Activated naive CD4-positive, alpha-beta T cell treated with anti-CD3 and anti-CD28 coated beads, Interleukin-2, amount 50 U/mL, for 72 hours (primary cell): ENCODE results near the gene UNC80. TPM values are rescaled to one million over a fixed set of nuclear protein-coding genes. Genes with fewer than 3 reads are reported as not detected.
A peak's percentile ranks its signal among the peaks of the same experiment; 100 is the strongest.

Experiments
- ATAC-seq, 2 donors: fragments of 150-1000 bp; cut with Tn5 transposase; 2 replicates each; pipeline ENCODE4 v1.10.0; 2021; ENCODE audit warnings: mild to moderate bottlenecking in 2 of 2, moderate library complexity in 2 of 2
- DNase-seq, 2 donors: peaks; one replicate each; pipeline ENCODE4 v3.0.0; 2021 to 2022; ENCODE audit warnings: low spot score in 2 of 2
- H3K27ac Mint-ChIP-seq, 2 donors: one replicate each; pipeline ENCODE4 v1.8.0; 2022; ENCODE audit warnings: mild to moderate bottlenecking in 2 of 2, mixed read lengths in 2 of 2
- H3K36me3 Mint-ChIP-seq, 2 donors: one replicate each; pipeline ENCODE4 v1.8.0; 2022; ENCODE audit warnings: mixed read lengths in 2 of 2
- H3K9me3 Mint-ChIP-seq, 2 donors: one replicate each; pipeline ENCODE4 v1.8.0; 2022; ENCODE audit warnings: mixed read lengths in 2 of 2
- total RNA-seq, 2 donors: library from RNA; stranded (reverse); gene quantifications; one replicate each; pipeline ENCODE4 v1.2.3, GENCODE V29; 2022

Gene UNC80
- total RNA-seq, 2 donors from 2014 or later: not detected

DNA sequence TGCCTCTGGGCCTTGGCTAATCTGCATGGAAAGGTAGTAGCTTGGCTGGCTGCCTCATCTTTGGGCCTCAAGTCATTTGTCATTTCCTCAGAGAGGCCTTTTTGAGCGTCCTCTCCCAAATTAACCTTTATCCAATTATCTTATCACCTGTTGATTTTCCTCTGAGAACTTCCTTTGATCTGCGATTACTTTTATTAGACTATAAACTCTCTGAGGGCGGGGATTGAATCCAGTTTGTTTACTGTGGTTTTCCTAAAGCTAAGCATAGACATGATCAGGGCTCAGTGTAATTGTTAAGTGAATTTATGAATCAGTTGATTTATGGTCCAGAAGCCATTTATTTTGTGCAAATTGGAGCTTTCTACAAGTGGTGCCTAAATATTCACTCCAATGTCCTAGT lies 238.3 kb downstream of the UNC80 start:
- ATAC-seq (no peak), DNase-seq (no peak)
- H3K9me3 Mint-ChIP-seq: no peaks in the 10 kb centered on the region
- no peak overlapping the region for H3K27ac Mint-ChIP-seq
- peaks cover 14 to 19% of the 10 kb centered on the region in 2 donors for H3K36me3 Mint-ChIP-seq

DNA sequence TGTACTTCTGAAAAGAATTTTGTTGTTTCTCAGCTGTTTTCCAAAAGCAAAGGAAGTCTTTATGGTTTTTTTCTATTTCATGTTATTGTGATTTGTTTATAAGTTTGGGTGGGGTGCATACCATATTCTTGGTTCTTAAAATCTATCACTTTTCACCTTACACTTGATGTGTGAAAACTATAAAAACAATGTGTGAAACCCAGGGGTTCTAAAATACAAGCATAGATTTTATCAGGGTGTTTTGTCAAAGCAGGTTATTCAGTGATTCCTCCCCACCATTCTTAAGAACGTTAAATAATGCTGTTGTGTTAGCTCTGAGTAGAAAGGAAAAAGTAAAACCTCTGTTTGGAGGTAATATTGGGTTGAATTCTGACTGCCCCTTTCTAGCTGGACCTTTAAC lies 248.5 kb downstream of the UNC80 start:
- H3K36me3 Mint-ChIP-seq: peaks cover 0 to 2% of the 10 kb centered on the region in 2 donors
- no peak for DNase-seq
- no peak overlapping the region for H3K27ac Mint-ChIP-seq
- ATAC-seq: no peak
- H3K9me3 Mint-ChIP-seq: no peaks in the 10 kb centered on the region

DNA sequence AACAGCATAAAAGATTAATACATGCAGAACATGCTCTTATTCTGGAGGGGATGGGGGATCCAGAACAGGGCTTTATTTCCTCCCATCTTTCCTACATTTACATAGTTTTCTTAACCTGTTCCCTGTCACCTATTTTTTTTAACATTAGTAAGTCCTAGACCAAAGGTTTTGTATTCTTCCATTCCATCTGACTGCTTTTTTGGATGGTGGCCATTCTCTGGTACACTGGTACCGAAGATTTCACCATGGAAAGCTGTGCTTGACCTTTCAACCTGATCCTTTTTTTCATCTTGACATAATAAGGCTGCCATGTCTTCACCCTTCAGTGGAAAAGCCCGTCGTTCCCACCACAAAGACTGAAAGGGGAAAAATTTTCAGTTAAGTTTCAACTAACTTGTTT lies 251.2 kb downstream of the UNC80 start:
- Mint-ChIP-seq H3K9me3 (no peaks in the 10 kb centered on the region), H3K27ac (peak overlapping the region in 1 of 2 donors; percentile 69), H3K36me3 (no peaks in the 10 kb centered on the region)
- DNase-seq (no peak), ATAC-seq (no peak)

DNA sequence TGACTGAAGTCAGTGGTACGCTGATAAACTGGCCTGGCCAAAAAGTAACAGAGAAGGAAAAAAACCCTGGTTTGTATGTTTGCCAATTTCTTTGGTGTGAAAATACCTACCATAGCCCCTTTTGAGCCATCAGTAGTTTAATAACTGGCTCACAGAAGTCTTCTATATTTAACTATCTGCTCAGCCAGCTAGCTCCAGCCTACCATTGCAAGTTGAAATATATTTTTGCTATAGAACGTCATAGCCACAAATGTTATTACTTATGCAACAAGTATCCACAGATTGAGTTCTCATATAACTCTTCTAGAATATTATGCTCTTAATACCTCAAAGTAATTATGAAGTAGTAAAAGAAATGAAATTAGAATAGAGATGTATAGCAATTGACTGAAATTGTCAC lies 256.0 kb downstream of the UNC80 start:
- Mint-ChIP-seq H3K36me3 (no peaks in the 10 kb centered on the region), H3K27ac (no peak overlapping the region), H3K9me3 (no peaks in the 10 kb centered on the region)
- no peak for DNase-seq
- no peak for ATAC-seq

DNA sequence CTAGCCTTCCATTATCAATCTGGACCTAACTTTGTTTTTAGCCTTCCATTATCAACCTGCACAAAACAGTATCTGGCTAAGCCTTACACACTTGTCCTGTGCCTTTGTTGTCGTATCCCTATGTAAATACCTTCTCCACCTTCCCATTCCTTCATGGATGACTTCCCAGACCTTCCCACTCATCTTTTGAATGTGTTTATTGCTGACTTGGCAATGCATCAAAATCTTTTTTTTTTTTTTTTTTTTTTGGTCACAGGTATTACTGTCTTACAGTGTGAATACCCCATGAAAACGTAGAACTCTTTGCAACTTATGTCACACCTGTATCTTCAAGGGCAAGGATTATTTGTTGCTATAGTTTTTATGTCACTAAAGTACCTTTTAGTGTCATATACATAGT lies 256.5 kb downstream of the UNC80 start:
- Mint-ChIP-seq H3K36me3 (no peaks in the 10 kb centered on the region), H3K27ac (peak overlapping the region in 1 of 2 donors; percentile 70), H3K9me3 (no peaks in the 10 kb centered on the region)
- DNase-seq (no peak), ATAC-seq (no peak)

DNA sequence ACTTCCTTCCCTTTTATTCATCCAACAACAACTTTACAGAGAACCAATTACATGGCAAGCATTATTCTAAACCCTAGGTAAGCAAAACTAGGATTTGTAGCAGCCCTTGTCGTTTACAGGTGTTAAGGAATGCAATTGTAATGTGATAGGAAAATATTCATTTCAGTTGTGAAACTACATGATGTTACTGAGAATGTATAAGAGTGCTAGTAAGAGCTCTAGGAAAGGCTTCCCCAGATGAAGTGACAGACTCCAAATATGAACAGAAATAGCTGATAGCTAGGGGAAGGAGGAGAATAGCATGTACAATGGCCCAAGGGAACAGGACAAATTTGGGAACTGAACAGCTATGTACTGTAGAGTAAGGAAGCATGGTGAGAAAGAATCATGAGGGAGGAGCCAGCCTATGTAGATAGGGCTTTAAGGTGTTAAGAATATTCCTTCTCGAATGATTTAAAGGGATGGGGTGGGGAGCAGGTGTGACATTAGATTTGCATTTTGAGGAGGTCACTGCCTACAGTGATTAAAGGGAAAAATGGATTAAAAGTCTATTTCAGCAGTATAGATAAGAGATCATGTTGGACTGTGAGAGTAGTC lies 262.6 kb downstream of the UNC80 start:
- Mint-ChIP-seq H3K36me3 (peaks cover 0 to 6% of the 10 kb centered on the region in 2 donors), H3K9me3 (peaks cover 0 to 4% of the 10 kb centered on the region in 2 donors), H3K27ac (no peak overlapping the region)
- DNase-seq: no peak
- ATAC-seq: peak in 1 of 2 donors; percentile 67

DNA sequence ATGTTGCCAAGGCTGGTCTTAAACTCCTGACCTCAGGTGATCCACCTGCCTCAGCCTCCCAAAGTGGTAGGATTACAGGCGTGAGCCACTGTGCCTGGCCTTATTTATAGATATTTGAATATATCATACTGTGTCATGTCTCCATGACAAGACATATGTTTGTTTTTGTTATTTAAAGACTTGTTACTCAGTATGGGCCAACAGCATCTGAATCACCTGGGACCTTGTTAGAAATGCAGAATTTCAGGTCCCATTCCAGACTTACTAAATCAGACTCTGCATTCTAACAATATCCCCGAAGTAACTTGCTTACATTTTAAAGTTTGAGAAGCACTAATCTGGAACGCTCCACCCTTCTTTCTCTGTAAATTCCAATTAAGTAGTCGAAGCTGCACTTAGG lies 264.0 kb downstream of the UNC80 start:
- DNase-seq (no peak), ATAC-seq (no peak)
- peaks cover 0 to 6% of the 10 kb centered on the region in 2 donors for H3K36me3 Mint-ChIP-seq
- H3K9me3 Mint-ChIP-seq: peaks cover 0 to 4% of the 10 kb centered on the region in 2 donors
- H3K27ac Mint-ChIP-seq: no peak overlapping the region

DNA sequence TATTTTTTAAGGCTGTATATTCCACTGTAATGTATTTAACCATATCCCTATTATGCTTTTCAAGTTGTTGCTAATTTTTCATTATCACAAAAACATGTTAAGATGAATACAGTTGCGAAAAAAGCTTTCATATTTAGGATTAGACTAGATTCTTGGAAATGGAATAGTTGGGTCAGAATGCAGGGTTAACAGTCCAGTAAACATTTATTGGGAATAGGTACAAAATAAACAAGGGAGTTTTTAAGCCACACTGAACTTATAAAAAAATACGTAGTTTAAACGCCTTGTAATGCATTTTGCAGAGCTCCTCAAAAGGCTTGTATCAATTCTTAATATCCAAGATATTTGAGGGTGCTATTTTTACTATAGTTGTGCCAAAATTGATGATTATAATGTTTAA lies 266.4 kb downstream of the UNC80 start:
- H3K27ac Mint-ChIP-seq: no peak overlapping the region
- DNase-seq: no peak
- peaks cover 0 to 4% of the 10 kb centered on the region in 2 donors for H3K9me3 Mint-ChIP-seq
- peaks cover 0 to 6% of the 10 kb centered on the region in 2 donors for H3K36me3 Mint-ChIP-seq
- no peak for ATAC-seq

DNA sequence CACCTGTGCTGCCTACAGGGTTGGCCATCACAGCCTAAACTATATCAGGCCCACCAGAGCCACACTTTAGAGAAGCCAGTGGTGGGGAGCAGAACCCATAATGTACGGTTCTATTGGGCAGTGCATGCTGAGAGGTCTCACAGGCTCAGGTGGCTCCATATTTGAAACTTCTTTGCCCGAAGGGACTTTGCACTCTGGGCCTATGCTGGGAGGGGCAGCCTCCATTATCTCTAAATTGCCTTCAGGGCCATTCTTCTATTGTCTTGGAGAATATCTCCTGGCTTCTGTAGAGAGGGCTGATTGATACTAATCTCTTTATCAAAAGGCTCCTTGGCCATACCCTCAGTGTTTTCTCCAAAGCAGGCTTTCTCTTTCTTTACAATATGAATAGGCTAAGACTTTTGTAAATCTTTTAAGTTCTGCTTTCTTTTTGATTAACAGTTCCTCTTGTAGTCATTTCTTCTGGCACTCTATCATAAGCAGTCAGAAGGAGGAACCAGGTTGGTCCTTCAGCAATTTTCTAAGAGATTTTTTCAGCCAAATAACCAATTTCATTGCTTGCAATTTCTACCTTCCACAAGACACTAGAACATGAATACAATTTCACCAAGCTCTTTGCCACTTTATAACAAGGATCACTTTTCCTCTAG lies 275.3 kb downstream of the UNC80 start:
- DNase-seq (no peak), ATAC-seq (no peak)
- Mint-ChIP-seq H3K9me3 (peaks cover 0 to 3% of the 10 kb centered on the region in 2 donors), H3K36me3 (peaks cover 0 to 6% of the 10 kb centered on the region in 2 donors), H3K27ac (no peak overlapping the region)

Other genes starting within 250 kb of the UNC80 start
- gene RPE, start 230.8 kb downstream of the UNC80 start, total RNA-seq: 10 to 100 TPM; 39.0 to 61.6 TPM